HG03558 (cell line): Measurements from ENCODE around the gene MOSPD2.

Experiments used
- ATAC-seq: cut with Tn5 transposase; IDR thresholded peaks from one replicate; pipeline ENCODE4 v1.9.1; 2021; ENCODE audit warnings: moderate number of reproducible peaks; ENCODE audit not compliant: unreplicated experiment; ENCODE audit errors: extremely low read depth

Gene MOSPD2

DNA sequence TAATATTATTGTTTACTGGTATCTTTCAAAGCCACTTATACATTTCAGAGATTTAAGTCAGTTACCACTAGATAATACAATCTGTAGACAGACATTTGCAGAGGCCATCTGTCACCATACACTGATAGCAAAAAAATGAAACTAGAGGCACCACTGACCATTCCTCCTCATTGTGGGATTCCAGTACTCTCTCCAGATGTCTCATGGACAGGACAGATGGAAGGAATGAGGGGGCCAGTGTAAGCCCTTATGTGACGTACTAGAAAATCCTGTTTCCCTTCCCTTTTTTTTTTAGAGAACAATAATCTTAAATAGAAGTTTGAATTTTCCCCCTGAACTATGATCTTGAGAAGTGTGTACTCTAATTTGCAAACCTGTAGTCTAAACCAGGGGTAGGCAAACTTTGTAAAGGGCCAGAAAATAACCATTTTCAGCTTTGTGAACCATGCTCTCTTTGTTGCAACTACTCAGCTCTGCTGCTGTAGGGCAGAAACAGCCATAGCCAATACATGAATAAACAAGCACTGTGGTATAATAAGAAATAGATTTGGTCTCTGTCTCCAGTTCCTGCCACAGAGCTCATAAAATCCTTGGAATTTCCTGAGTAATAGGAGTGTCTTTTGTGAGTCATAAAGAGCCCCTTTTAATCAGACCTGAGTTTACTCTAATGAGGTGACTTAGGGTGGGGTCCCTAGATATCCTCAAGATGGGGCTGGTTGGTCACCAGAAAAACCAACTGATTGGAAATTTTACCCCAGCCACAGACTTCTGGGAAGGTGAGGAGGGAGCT is 90.4 kb downstream of the MOSPD2 start:
- no peak for ATAC-seq

DNA sequence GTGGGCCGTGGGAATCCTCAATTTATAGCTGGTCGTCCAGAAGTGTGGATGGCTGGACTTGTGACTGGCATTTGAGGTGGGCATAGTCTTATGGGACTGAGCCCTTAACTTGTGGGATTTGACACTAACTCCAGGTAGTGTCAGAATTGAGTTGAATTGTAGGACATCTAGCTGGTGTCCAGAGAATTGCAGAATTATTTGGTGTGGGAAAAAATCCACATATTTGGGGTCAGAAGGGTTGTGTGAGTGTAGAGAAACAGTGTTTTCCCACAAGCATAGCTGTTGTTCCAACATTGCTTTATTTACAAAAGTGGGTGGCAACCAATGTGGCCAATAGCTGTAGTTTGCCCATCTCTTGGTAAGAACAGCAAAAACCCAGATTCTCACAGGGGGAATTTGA is 91.3 kb downstream of the MOSPD2 start:
- ATAC-seq: no peak
